ENCODE results near the gene SERPING1.

- TF ChIP-seq, protein P1, sequence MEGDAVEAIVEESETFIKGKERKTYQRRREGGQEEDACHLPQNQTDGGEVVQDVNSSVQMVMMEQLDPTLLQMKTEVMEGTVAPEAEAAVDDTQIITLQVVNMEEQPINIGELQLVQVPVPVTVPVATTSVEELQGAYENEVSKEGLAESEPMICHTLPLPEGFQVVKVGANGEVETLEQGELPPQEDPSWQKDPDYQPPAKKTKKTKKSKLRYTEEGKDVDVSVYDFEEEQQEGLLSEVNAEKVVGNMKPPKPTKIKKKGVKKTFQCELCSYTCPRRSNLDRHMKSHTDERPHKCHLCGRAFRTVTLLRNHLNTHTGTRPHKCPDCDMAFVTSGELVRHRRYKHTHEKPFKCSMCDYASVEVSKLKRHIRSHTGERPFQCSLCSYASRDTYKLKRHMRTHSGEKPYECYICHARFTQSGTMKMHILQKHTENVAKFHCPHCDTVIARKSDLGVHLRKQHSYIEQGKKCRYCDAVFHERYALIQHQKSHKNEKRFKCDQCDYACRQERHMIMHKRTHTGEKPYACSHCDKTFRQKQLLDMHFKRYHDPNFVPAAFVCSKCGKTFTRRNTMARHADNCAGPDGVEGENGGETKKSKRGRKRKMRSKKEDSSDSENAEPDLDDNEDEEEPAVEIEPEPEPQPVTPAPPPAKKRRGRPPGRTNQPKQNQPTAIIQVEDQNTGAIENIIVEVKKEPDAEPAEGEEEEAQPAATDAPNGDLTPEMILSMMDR (conservative IDR thresholded peaks at IDR 0.05 in 1 of 2, IDR thresholded peaks at IDR 0.05 in 1 of 2; ENCODE audit: low read depth in 1 of 2, low read length in 2 of 2), result no peak
- TF ChIP-seq EZH2 (IDR thresholded peaks at IDR 0.05; ENCODE audit: low read length, missing control alignments), result no peak
Measured at GRCh38 chr11:57605028-57605420, 7.5 kb downstream of the SERPING1 start.

Data from fibroblast of lung (primary cell).